H1 (cell line): Measurements from ENCODE around the gene ZNF358. TPM values are rescaled to one million over a fixed set of nuclear protein-coding genes. Genes with fewer than 3 reads are reported as not detected.

Source experiments
- CTCF ChIA-PET: fragments of 300-600 bp; sonication (Branson Sonifier 250); formaldehyde crosslinking; loops from one replicate; lab custom pipeline; 2021; ENCODE audit not compliant: partially characterized antibody; lab: Charles Lee
- POLR2A ChIA-PET: fragments of 300-600 bp; sonication (Branson Sonifier 250); formaldehyde crosslinking; loops from one replicate; lab custom pipeline; 2021; ENCODE audit warnings: inconsistent platforms; ENCODE audit not compliant: partially characterized antibody; lab: Charles Lee
- DNase-seq, 2 experiments: peaks; one replicate each; pipeline versions ENCODE4 v3.0.0 to v3.0.0-alpha.2; 2010 to 2022; ENCODE audit warnings: low spot score in 2 of 2, low read depth in 1 of 2, mixed read lengths in 1 of 2
- FAIRE-seq: peaks from 2 replicates; lab custom pipeline; 2011; peaks lifted over from hg19 to GRCh38; lab: Jason Lieb, UNC
- H2AFZ ChIP-seq: 2 replicates; pipeline ENCODE4 v1.8.1; 2012; ENCODE audit warnings: low read length, inconsistent platforms
- H2AK5ac ChIP-seq: 2 replicates; pipeline ENCODE4 v1.6.1; 2013; ENCODE audit warnings: low read depth, low read length
- H2BK120ac ChIP-seq: replicated peaks from 2 replicates; pipeline ENCODE3; 2013; ENCODE audit warnings: low read depth, low read length, inconsistent platforms
- H2BK12ac ChIP-seq: 2 replicates; pipeline ENCODE4 v1.6.1; 2013; ENCODE audit warnings: low read depth, low read length
- H2BK15ac ChIP-seq: 2 replicates; pipeline ENCODE4 v1.6.1; 2013; ENCODE audit warnings: low read length
- H2BK20ac ChIP-seq: 2 replicates; pipeline ENCODE4 v1.6.1; 2013; ENCODE audit warnings: low read length
- H2BK5ac ChIP-seq: 2 replicates; pipeline ENCODE4 v1.6.1; 2013; ENCODE audit warnings: low read depth, low read length
- H3K14ac ChIP-seq: 2 replicates; pipeline ENCODE4 v1.6.1; 2013; ENCODE audit warnings: inconsistent platforms; ENCODE audit not compliant: insufficient read length
- H3K18ac ChIP-seq: 2 replicates; pipeline ENCODE4 v1.6.1; 2013; ENCODE audit warnings: low read length; ENCODE audit errors: extremely low read depth
- H3K23ac ChIP-seq: 2 replicates; pipeline ENCODE4 v1.6.1; 2013; ENCODE audit warnings: inconsistent platforms; ENCODE audit not compliant: insufficient read length
- H3K23me2 ChIP-seq: 2 replicates; pipeline ENCODE4 v1.6.1; 2013; ENCODE audit warnings: low read depth, low read length
- H3K27ac ChIP-seq: 2 replicates; pipeline ENCODE4 v1.6.1; 2011; ENCODE audit warnings: low read depth, low read length, inconsistent platforms
- H3K27me3 ChIP-seq, 4 experiments: replicated peaks in 1 of 4; 1 replicate in 1 of 4; 2 replicates in 3 of 4; pipeline versions ENCODE4 v1.6.1 to v1.8.1; 2011 to 2013; ENCODE audit warnings: low read length in 3 of 4, mild to moderate bottlenecking in 3 of 4, inconsistent platforms in 2 of 4, mixed read lengths in 2 of 4, moderate library complexity in 1 of 4; ENCODE audit not compliant: control insufficient read depth in 3 of 4, insufficient read depth in 3 of 4; ENCODE audit errors: extremely low read depth in 1 of 4
- H3K36me3 ChIP-seq, 4 experiments: 2 replicates each; pipeline versions ENCODE4 v1.6.1 to v1.8.1; 2011 to 2013; ENCODE audit warnings: mild to moderate bottlenecking in 4 of 4, low read length in 3 of 4, moderate library complexity in 2 of 4, control low read depth in 1 of 4, inconsistent platforms in 1 of 4; ENCODE audit not compliant: insufficient read depth in 4 of 4, control insufficient read depth in 2 of 4
- H3K4ac ChIP-seq: replicated peaks from 2 replicates; pipeline ENCODE3; 2013; ENCODE audit warnings: low read length, low read depth, mixed read lengths, inconsistent platforms; ENCODE audit not compliant: insufficient read length
- H3K4me1 ChIP-seq, 4 experiments: replicated peaks in 1 of 4; 1 replicate in 1 of 4; 2 replicates in 3 of 4; pipeline versions ENCODE4 v1.6.1 to v1.8.1; 2011 to 2013; ENCODE audit warnings: low read length in 3 of 4, inconsistent platforms in 2 of 4, mixed read lengths in 1 of 4; ENCODE audit not compliant: insufficient read depth in 4 of 4, control insufficient read depth in 3 of 4
- H3K4me2 ChIP-seq, 2 experiments: 2 replicates each; pipeline versions ENCODE4 v1.6.1 to v1.8.1; 2011 to 2013; ENCODE audit warnings: low read depth in 2 of 2, low read length in 2 of 2, control low read depth in 1 of 2, inconsistent platforms in 1 of 2, mild to moderate bottlenecking in 1 of 2; ENCODE audit not compliant: insufficient read depth in 1 of 2
- H3K4me3 ChIP-seq, 4 experiments: fragments of 200-600, 300-600 bp in 1 of 4; sonication (generic), shearing (Covaris generic), sonication (Bioruptor Twin) in 1 of 4; 2 replicates each; pipeline versions ENCODE4 v1.5.1 to v1.8.1; 2011 to 2016; ENCODE audit warnings: low read length in 4 of 4, low read depth in 3 of 4, control low read depth in 2 of 4, inconsistent platforms in 2 of 4, mild to moderate bottlenecking in 2 of 4, mixed read lengths in 1 of 4, moderate library complexity in 1 of 4; ENCODE audit not compliant: insufficient read depth in 2 of 4; ENCODE audit errors: extremely low read depth in 1 of 4
- H3K56ac ChIP-seq: replicated peaks from 2 replicates; pipeline ENCODE3; 2013; ENCODE audit warnings: low read depth, mild to moderate bottlenecking, mixed read lengths, low read length, inconsistent platforms; ENCODE audit not compliant: insufficient read length
- H3K79me1 ChIP-seq: 2 replicates; pipeline ENCODE4 v1.6.1; 2013; ENCODE audit warnings: low read depth, low read length, control low read depth
- H3K79me2 ChIP-seq, 2 experiments: 2 replicates each; pipeline versions ENCODE4 v1.6.1 to v1.8.1; 2012 to 2013; ENCODE audit warnings: low read length in 2 of 2, mild to moderate bottlenecking in 2 of 2, inconsistent platforms in 1 of 2; ENCODE audit not compliant: insufficient read depth in 2 of 2, control insufficient read depth in 1 of 2
- H3K9ac ChIP-seq, 4 experiments: replicated peaks in 1 of 4; 1 replicate in 1 of 4; 2 replicates in 3 of 4; pipeline versions ENCODE4 v1.6.1 to v1.8.1; 2011 to 2013; ENCODE audit warnings: low read depth in 3 of 4, low read length in 3 of 4, control low read depth in 2 of 4, mild to moderate bottlenecking in 2 of 4, moderate library complexity in 2 of 4, inconsistent platforms in 1 of 4; ENCODE audit errors: extremely low read depth in 1 of 4
- H3K9me3 ChIP-seq, 2 experiments: 2 replicates each; pipeline versions ENCODE4 v1.6.1 to v1.8.1; 2012 to 2013; ENCODE audit warnings: mild to moderate bottlenecking in 2 of 2, moderate library complexity in 2 of 2, control low read depth in 1 of 2, inconsistent platforms in 1 of 2, low read depth in 1 of 2, low read length in 1 of 2, mixed read lengths in 1 of 2; ENCODE audit not compliant: insufficient read depth in 2 of 2
- H4K20me1 ChIP-seq, 2 experiments: replicated peaks in 1 of 2; 2 replicates each; pipeline versions ENCODE3 to v1.8.1; 2011 to 2013; ENCODE audit warnings: inconsistent platforms in 2 of 2, low read length in 2 of 2, mild to moderate bottlenecking in 1 of 2; ENCODE audit not compliant: insufficient read depth in 2 of 2, control insufficient read depth in 1 of 2
- H4K5ac ChIP-seq: 2 replicates; pipeline ENCODE4 v1.6.1; 2013; ENCODE audit warnings: low read length, low read depth, mixed read lengths, inconsistent platforms; ENCODE audit not compliant: insufficient read length
- H4K8ac ChIP-seq: 2 replicates; pipeline ENCODE4 v1.8.0; 2013; ENCODE audit warnings: mild to moderate bottlenecking, moderate library complexity, low read length, inconsistent platforms; ENCODE audit not compliant: insufficient read depth; ENCODE audit errors: extremely low read depth
- H4K91ac ChIP-seq: replicated peaks from 2 replicates; pipeline ENCODE3; 2013; ENCODE audit warnings: low read length, mixed read lengths, inconsistent platforms; ENCODE audit not compliant: insufficient read length
- CHD2 ChIP-seq: IDR thresholded peaks from 2 replicates; pipeline ENCODE4 v1.6.1; 2012; ENCODE audit warnings: low read length, improper control_type of control experiment
- CREB1 ChIP-seq: IDR thresholded peaks from 2 replicates; pipeline ENCODE4 v1.6.1; 2012; ENCODE audit warnings: inconsistent platforms
- GABPA ChIP-seq: IDR thresholded peaks from 2 replicates; pipeline ENCODE4 v1.6.1; 2011; ENCODE audit warnings: mild to moderate bottlenecking, low read length, moderate library complexity, borderline replicate concordance; ENCODE audit not compliant: insufficient read depth
- PHF8 ChIP-seq: fragments of 200-600 bp; sonication (generic); conservative IDR thresholded peaks from 2 replicates; pipeline ENCODE4 v1.7.1; 2012; ENCODE audit warnings: low read depth, mild to moderate bottlenecking, inconsistent platforms, low read length, moderate library complexity
- SIX5 ChIP-seq: IDR thresholded peaks from 2 replicates; pipeline ENCODE4 v1.6.1; 2011; ENCODE audit warnings: mild to moderate bottlenecking, low read depth, low read length
- ZNF274 ChIP-seq: IDR thresholded peaks from 2 replicates; pipeline ENCODE4 v1.7.0; 2012; ENCODE audit warnings: low read length, borderline replicate concordance; ENCODE audit errors: extremely low read depth
- WGBS, 2 experiments: shearing (Covaris generic) in 1 of 2; methylation state at CpG; one replicate each; pipeline versions ENCODE4 v1.1.6 to v1.1.7; 2013 to 2015; ENCODE audit warnings: low lambda C conversion rate in 2 of 2, mixed read lengths in 2 of 2, inconsistent platforms in 1 of 2, low coverage in 1 of 2, missing lambda C conversion rate in 1 of 2; ENCODE audit not compliant: insufficient replicate concordance in 2 of 2, insufficient coverage in 1 of 2, insufficient read length in 1 of 2; ENCODE audit errors: extremely low coverage in 1 of 2, missing lambda C conversion rate in 1 of 2; 5-methylcytosine and 5-hydroxymethylcytosine counted together
- polyA plus RNA-seq, 7 experiments: library from polyadenylated mRNA; depleted of rRNA in 3 of 7; stranded (reverse) in 5 of 7; unstranded in 2 of 7; fragments of >200 nt in 5 of 7; fragments of 200-250 nt in 2 of 7; gene quantifications; 1 replicate in 5 of 7; 2 replicates in 1 of 7; 4 replicates in 1 of 7; pipeline versions ENCODE4 v1.2.1 to v1.2.3, GENCODE V29; 2011 to 2013; ENCODE audit warnings: missing spikeins in 2 of 7, mixed read lengths in 2 of 7
- total RNA-seq: library from RNA; stranded (reverse); fragmentation: NEBNext Ultra II Directional; extraction: Animal tissue kit (Norgen Biotek cat#: 25700); gene quantifications from 2 replicates; pipeline ENCODE4 v1.2.1, GENCODE V29; 2021

Gene ZNF358
- total and polyA plus RNA-seq, 2 of the 8 experiments (the other 6 are each of a cell fraction or from before 2014, with no cell fraction given), result 40.0 to 60.3 TPM

DNA sequence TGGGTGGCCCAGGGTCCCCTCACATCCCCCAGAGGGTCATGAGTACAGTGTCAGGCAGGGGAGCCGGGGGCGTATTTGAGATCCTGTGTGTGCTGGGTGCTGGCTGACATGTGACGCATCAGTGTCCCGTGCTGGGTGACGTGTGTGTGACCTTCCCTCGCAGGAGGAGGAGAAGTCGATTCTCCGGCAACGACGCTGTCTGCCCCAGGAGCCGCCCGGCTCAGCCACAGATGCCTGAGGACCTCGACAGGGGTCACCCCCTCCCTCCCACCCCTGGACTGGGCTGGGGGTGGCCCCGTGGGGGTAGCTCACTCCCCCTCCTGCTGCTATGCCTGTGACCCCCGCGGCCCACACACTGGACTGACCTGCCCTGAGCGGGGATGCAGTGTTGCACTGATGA is 45.4 kb downstream of the ZNF358 start:
- FAIRE-seq, result no peak
- CTCF ChIA-PET, result no interaction called here

More for the DNA sequence above, 45.4 kb downstream of the ZNF358 start:
- WGBS, 2 experiments, result 85% methylated on average over 12 of the region's 17 CpGs; no CpG with 5 or more reads in 1 of the 2 experiments
- no peaks in the 10 kb centered on the region for H3K9me3 ChIP-seq
- H2BK5ac ChIP-seq, result no peak overlapping the region
- no peak overlapping the region for H3K4me3 ChIP-seq
- POLR2A ChIA-PET, result interaction anchor here (0.9 kb wide), 1 partner anchor 10 kb away, joined by 4 read pairs; no protein-coding TSS in a partner anchor
- H3K79me1 ChIP-seq, result no peaks in the 10 kb centered on the region
- no peak overlapping the region for H3K4ac ChIP-seq
- no peak overlapping the region for H2BK15ac ChIP-seq
- H3K4me2 ChIP-seq, result no peak overlapping the region
- H2BK120ac ChIP-seq, result no peak overlapping the region
- peaks cover 0 to 10% of the 10 kb centered on the region in 2 experiments for H4K20me1 ChIP-seq
- H2BK20ac ChIP-seq, result no peak overlapping the region
- H3K14ac ChIP-seq, result no peak overlapping the region
- no peak overlapping the region for H2BK12ac ChIP-seq
- H4K91ac ChIP-seq, result no peak overlapping the region
- H3K4me1 ChIP-seq, result no peaks in the 10 kb centered on the region
- no peak overlapping the region for H3K56ac ChIP-seq
- no peak overlapping the region for H3K23ac ChIP-seq
- no peak overlapping the region for H3K18ac ChIP-seq
- no peak overlapping the region for H3K27ac ChIP-seq
- H2AK5ac ChIP-seq, result no peak overlapping the region
- H3K79me2 ChIP-seq, result no peaks in the 10 kb centered on the region
- H3K27me3 ChIP-seq, result no peaks in the 10 kb centered on the region
- H3K23me2 ChIP-seq, result no peaks in the 10 kb centered on the region
- TF ChIP-seq GABPA, result no peak
- TF ChIP-seq ZNF274, result no peak
- TF ChIP-seq PHF8, result no peak
- no peak for TF ChIP-seq CREB1
- TF ChIP-seq CHD2, result no peak
- no peak for TF ChIP-seq SIX5
- TF ChIP-seq, all 59 proteins: peak for 0
- no peak overlapping the region for H4K8ac ChIP-seq
- DNase-seq, result no peak
- no peak overlapping the region for H3K9ac ChIP-seq
- H2AFZ ChIP-seq, result no peak overlapping the region
- peaks cover 10 to 23% (median 18%) of the 10 kb centered on the region in 4 experiments for H3K36me3 ChIP-seq
- no peak overlapping the region for H4K5ac ChIP-seq
